Measurements from ENCODE around the gene MBD3.

DNA sequence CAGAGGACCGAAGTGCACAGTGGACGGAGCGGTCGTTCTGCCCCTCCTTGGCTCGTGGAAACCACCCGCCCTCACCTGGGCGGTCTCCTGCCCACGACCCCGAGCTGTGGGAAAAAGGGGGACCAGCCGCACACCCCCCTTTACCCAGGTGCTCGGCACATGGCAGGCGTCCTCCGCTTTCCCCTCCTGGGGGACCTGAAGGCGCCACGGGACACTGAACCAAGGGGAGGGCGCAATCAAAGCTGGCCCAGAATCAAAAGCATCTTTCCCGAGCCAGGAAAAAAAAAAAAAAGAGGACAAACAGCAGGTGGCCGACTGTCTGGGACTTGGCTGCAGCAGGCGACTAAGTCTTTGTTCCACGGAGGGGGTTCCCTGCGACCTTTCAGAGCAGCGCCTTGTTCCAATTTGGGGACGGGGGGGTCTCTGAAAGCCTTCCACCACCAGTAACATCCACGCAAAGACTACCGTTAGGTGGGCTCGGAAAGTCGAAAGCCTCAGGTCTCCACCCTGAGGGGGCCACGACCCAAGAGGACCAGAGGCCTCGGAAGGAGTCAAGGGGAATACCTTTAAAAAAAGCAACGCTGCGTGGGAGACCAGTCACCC, 1.1 kb downstream of the MBD3 start:
- no peak for TF ChIP-seq ZNF549 (tag by site-specific recombination; IDR thresholded peaks at IDR 0.05)
- no peak for TF ChIP-seq ZFP37 (tag by site-specific recombination; IDR thresholded peaks at IDR 0.05)
- TF ChIP-seq ZNF513 (tag by site-specific recombination; IDR thresholded peaks at IDR 0.05) = no peak
- no peak for TF ChIP-seq ZNF350 (tag by site-specific recombination; IDR thresholded peaks at IDR 0.05)
- TF ChIP-seq ZNF10 (tag by site-specific recombination; IDR thresholded peaks at IDR 0.05) = no peak
- TF ChIP-seq, protein P1, sequence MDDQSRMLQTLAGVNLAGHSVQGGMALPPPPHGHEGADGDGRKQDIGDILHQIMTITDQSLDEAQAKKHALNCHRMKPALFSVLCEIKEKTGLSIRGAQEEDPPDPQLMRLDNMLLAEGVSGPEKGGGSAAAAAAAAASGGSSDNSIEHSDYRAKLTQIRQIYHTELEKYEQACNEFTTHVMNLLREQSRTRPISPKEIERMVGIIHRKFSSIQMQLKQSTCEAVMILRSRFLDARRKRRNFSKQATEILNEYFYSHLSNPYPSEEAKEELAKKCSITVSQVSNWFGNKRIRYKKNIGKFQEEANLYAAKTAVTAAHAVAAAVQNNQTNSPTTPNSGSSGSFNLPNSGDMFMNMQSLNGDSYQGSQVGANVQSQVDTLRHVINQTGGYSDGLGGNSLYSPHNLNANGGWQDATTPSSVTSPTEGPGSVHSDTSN (CRISPR knock-in tag; IDR thresholded peaks at IDR 0.05) = no peak
- no peak for TF ChIP-seq ZNF24 (tag by site-specific recombination; IDR thresholded peaks at IDR 0.05)
- no peak for TF ChIP-seq ZNF558 (tag by site-specific recombination; IDR thresholded peaks at IDR 0.05)

Measured in HEK293 (cell line).